Keratinocyte (primary cell): ENCODE results near the gene SCML2. TPM values are rescaled to one million over a fixed set of nuclear protein-coding genes. Genes with fewer than 3 reads are reported as not detected.
A peak's percentile ranks its signal among the peaks of the same experiment; 100 is the strongest.

Experiments used
- DNase-seq: peaks from one replicate; pipeline ENCODE4 v3.0.0-alpha.2; 2011; ENCODE audit warnings: low read depth, missing footprints, low spot score
- FAIRE-seq: peaks from 2 replicates; lab custom pipeline; 2011; peaks lifted over from hg19 to GRCh38; lab: Jason Lieb, UNC
- H2AFZ ChIP-seq: 2 replicates; pipeline ENCODE4 v1.6.0; 2012; ENCODE audit warnings: low read length, control low read depth, inconsistent platforms; ENCODE audit not compliant: control insufficient read depth
- H3K27ac ChIP-seq: 2 replicates; pipeline ENCODE4 v1.5.1; 2011; ENCODE audit warnings: low read length; ENCODE audit not compliant: control insufficient read depth, insufficient read depth
- H3K27me3 ChIP-seq: 3 replicates; pipeline ENCODE4 v1.6.0; 2011; ENCODE audit warnings: low read length; ENCODE audit not compliant: control insufficient read depth, insufficient read depth; ENCODE audit errors: extremely low read depth
- H3K36me3 ChIP-seq, 2 experiments: 2 replicates in 1 of 2; 3 replicates in 1 of 2; pipeline ENCODE4 v1.5.1; 2011; ENCODE audit warnings: low read length in 2 of 2, mild to moderate bottlenecking in 1 of 2; ENCODE audit not compliant: control insufficient read depth in 2 of 2, insufficient read depth in 2 of 2; ENCODE audit errors: extremely low read depth in 1 of 2
- H3K4me1 ChIP-seq: 3 replicates; pipeline ENCODE4 v1.5.1; 2011; ENCODE audit warnings: low read length; ENCODE audit not compliant: control insufficient read depth, insufficient read depth; ENCODE audit errors: extremely low read depth
- H3K4me2 ChIP-seq: 3 replicates; pipeline ENCODE4 v1.6.0; 2011; ENCODE audit warnings: low read depth, low read length; ENCODE audit not compliant: control insufficient read depth, insufficient read depth; ENCODE audit errors: extremely low read depth
- H3K4me3 ChIP-seq, 3 experiments: fragments of 200-600 bp in 1 of 3; sonication (generic) in 1 of 3; 2 replicates in 2 of 3; 3 replicates in 1 of 3; pipeline ENCODE4 v1.5.1; 2011 to 2016; ENCODE audit warnings: low read length in 3 of 3, mild to moderate bottlenecking in 3 of 3, control low read depth in 2 of 3, inconsistent platforms in 1 of 3, low read depth in 1 of 3, mixed read lengths in 1 of 3, mixed run types in 1 of 3, moderate library complexity in 1 of 3; ENCODE audit not compliant: control insufficient read depth in 2 of 3, insufficient read depth in 2 of 3; ENCODE audit errors: extremely low read depth in 1 of 3
- H3K79me2 ChIP-seq: 2 replicates; pipeline ENCODE4 v1.6.0; 2012; ENCODE audit warnings: low read length; ENCODE audit not compliant: control insufficient read depth, insufficient read depth
- H3K9ac ChIP-seq: 3 replicates; pipeline ENCODE4 v1.6.0; 2011; ENCODE audit warnings: low read length; ENCODE audit not compliant: control insufficient read depth, insufficient read depth; ENCODE audit errors: extremely low read depth
- H3K9me1 ChIP-seq: 3 replicates; pipeline ENCODE4 v1.6.0; 2011; ENCODE audit warnings: low read length; ENCODE audit not compliant: control insufficient read depth, insufficient read depth; ENCODE audit errors: extremely low read depth
- H3K9me3 ChIP-seq: 2 replicates; pipeline ENCODE4 v1.5.1; 2012; ENCODE audit warnings: low read depth, low read length; ENCODE audit not compliant: control insufficient read depth
- H4K20me1 ChIP-seq: 3 replicates; pipeline ENCODE4 v1.6.0; 2011; ENCODE audit warnings: low read length; ENCODE audit not compliant: control insufficient read depth, insufficient read depth; ENCODE audit errors: extremely low read depth
- CTCF ChIP-seq, 3 experiments: IDR thresholded peaks in 1 of 3; conservative IDR thresholded peaks in 1 of 3; optimal IDR thresholded peaks in 1 of 3; 2 replicates in 2 of 3; 3 replicates in 1 of 3; pipeline versions ENCODE3 to v1.5.1; 2011; ENCODE audit warnings: low read length in 3 of 3, mild to moderate bottlenecking in 3 of 3, moderate library complexity in 2 of 3, control low read depth in 1 of 3, inconsistent platforms in 1 of 3; ENCODE audit not compliant: insufficient read depth in 2 of 3; ENCODE audit errors: extremely low read depth in 1 of 3
- EZH2 ChIP-seq: IDR thresholded peaks from one replicate; pipeline ENCODE4 v1.6.1; 2012; ENCODE audit warnings: inconsistent platforms, mild to moderate bottlenecking, low read length, moderate library complexity
- dilution Hi-C: fragments of 300-500 bp; cut with MboI; formaldehyde crosslinking; loops from one replicate; pipeline ENCODE4 v1.7.0; 2020; ENCODE audit warnings: low sequenced_read_pairs; ENCODE audit not compliant: extremely low pct_ligation_motif_present
- polyA plus RNA-seq, 5 experiments: library from polyadenylated mRNA; depleted of rRNA in 3 of 5; stranded (reverse) in 3 of 5; stranded (forward) in 1 of 5; unstranded in 1 of 5; fragments of >200 nt; gene quantifications; 1 replicate in 1 of 5; 2 replicates in 3 of 5; 3 replicates in 1 of 5; pipeline versions ENCODE4 v1.2.1 to v1.2.3, GENCODE V29; 2011 to 2012; ENCODE audit warnings: missing spikeins in 2 of 5, low read depth in 1 of 5, low replicate concordance in 1 of 5

Gene SCML2
- polyA plus RNA-seq, 1 donor (not counting 4 experiments of a cell fraction or from before 2014, with no cell fraction given), result 0.64 TPM

- Histone ChIP-seq H2AFZ (peak overlapping the region; percentile 15), H3K27ac (no peak overlapping the region), H4K20me1 (no peaks in the 10 kb centered on the region), H3K27me3 (peaks cover 7% of the 10 kb centered on the region), H3K4me3 (peak overlapping the region; percentile 42 to 49 (median 46)), H3K4me1 (no peaks in the 10 kb centered on the region), H3K9ac (no peak overlapping the region), H3K9me3 (no peaks in the 10 kb centered on the region), H3K79me2 (no peaks in the 10 kb centered on the region), H3K9me1 (no peaks in the 10 kb centered on the region), H3K4me2 (peak overlapping the region; percentile 69), H3K36me3 (no peaks in the 10 kb centered on the region)
- dilution Hi-C loops, result no loop called here
- TF ChIP-seq EZH2 (no peak), CTCF (optimal IDR thresholded peaks at IDR 0.05 in 1 of 3, IDR thresholded peaks at IDR 0.05 in 1 of 3, conservative IDR thresholded peaks at IDR 0.05 in 1 of 3; ENCODE audit: extremely low read depth in 1 of 3, insufficient read depth in 2 of 3, low read length in 3 of 3) (peak in 2 of 3 experiments; percentile 11)
- no peak for FAIRE-seq
- no peak for DNase-seq
These were observed 538 bp downstream of the SCML2 start for GRCh38 chrX:18353931-18354368.

DNA sequence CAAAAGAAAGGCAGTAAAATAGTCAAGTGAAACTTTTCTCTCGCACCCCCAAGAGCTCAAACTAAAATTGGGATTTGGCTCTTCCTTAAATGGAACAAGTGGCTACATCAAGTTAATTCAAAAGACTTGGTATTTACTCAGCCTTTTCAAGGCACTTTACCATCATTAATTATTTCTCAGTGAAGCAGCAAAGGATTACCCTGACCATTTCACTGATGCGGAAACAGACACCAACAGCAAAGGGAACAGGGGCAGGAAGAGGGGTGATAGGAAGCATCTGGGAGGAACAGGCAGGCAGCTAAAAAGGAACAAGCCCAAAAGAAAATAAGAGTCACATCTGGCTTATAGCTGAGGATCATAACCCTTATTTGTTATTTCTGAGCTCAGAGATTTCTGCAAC is 2.7 kb downstream of the SCML2 start:
- FAIRE-seq (no peak), DNase-seq (no peak)
- dilution Hi-C loops, result no loop called here
- H3K9me3 ChIP-seq, result no peaks in the 10 kb centered on the region
- H3K4me1 ChIP-seq, result no peaks in the 10 kb centered on the region
- no peak overlapping the region for H3K27ac ChIP-seq
- no peaks in the 10 kb centered on the region for H4K20me1 ChIP-seq
- no peaks in the 10 kb centered on the region for H3K79me2 ChIP-seq
- TF ChIP-seq CTCF (optimal IDR thresholded peaks at IDR 0.05 in 1 of 3, IDR thresholded peaks at IDR 0.05 in 1 of 3, conservative IDR thresholded peaks at IDR 0.05 in 1 of 3; ENCODE audit: extremely low read depth in 1 of 3, insufficient read depth in 2 of 3, low read length in 3 of 3), result no peak
- no peak for TF ChIP-seq EZH2
- no peak overlapping the region for H3K4me3 ChIP-seq
- no peaks in the 10 kb centered on the region for H3K36me3 ChIP-seq
- no peak overlapping the region for H3K4me2 ChIP-seq
- no peaks in the 10 kb centered on the region for H3K9me1 ChIP-seq
- no peak overlapping the region for H3K9ac ChIP-seq
- peaks cover 7% of the 10 kb centered on the region for H3K27me3 ChIP-seq
- H2AFZ ChIP-seq, result no peak overlapping the region
